NT2/D1 (cell line): Measurements from ENCODE around the gene FAM124B.

ENCODE experiments used
- YY1 ChIP-seq: IDR thresholded peaks from 2 replicates; pipeline ENCODE4 v1.6.1; 2011; ENCODE audit not compliant: insufficient read length, insufficient read depth
- ZNF274 ChIP-seq: IDR thresholded peaks from 2 replicates; pipeline ENCODE4 v1.6.1; 2011; ENCODE audit warnings: mild to moderate bottlenecking, low read depth, low read length

DNA sequence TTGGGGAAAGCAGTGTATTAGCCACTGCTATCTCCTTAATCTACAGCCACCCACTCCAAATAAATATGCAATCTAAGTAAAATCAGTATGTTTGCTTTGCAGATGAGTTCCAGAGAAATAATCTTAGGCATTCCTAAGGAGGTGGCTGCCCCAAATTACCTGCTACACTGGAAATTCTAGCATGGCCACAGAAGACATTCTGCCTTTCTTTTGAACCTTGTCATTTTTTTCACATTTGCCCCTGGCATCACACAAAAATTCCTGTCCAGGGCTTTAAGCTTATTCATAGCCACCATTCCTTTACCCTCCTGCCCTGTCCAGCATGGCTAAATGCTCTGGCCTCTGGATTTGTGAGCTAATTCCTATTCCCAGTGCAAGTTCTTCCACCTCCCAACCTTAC lies 36.8 kb upstream of the FAM124B start:
- no peak for TF ChIP-seq YY1
- TF ChIP-seq ZNF274, result no peak
